ENCODE results near the gene TMEM17.

The TMEM17 gene

GRCh38 chr2:62539606-62540407 lies 33.8 kb upstream of the TMEM17 start:
- no peak for DNase-seq (ENCODE audit: low read depth in 1 of 2, low spot score in 1 of 2)
- Histone ChIP-seq H3K27me3 (ENCODE audit: insufficient read depth, poor library complexity, severe bottlenecking) (no peaks in the 10 kb centered on the region), H3K4me3 (replicated peaks; ENCODE audit: insufficient read depth, low read length) (no peak overlapping the region), H3K27ac (replicated peaks) (no peak overlapping the region)
- TF ChIP-seq, protein P1, sequence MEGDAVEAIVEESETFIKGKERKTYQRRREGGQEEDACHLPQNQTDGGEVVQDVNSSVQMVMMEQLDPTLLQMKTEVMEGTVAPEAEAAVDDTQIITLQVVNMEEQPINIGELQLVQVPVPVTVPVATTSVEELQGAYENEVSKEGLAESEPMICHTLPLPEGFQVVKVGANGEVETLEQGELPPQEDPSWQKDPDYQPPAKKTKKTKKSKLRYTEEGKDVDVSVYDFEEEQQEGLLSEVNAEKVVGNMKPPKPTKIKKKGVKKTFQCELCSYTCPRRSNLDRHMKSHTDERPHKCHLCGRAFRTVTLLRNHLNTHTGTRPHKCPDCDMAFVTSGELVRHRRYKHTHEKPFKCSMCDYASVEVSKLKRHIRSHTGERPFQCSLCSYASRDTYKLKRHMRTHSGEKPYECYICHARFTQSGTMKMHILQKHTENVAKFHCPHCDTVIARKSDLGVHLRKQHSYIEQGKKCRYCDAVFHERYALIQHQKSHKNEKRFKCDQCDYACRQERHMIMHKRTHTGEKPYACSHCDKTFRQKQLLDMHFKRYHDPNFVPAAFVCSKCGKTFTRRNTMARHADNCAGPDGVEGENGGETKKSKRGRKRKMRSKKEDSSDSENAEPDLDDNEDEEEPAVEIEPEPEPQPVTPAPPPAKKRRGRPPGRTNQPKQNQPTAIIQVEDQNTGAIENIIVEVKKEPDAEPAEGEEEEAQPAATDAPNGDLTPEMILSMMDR (IDR thresholded peaks at IDR 0.05; ENCODE audit: insufficient read depth, low read length), result no peak

- Histone ChIP-seq H3K27me3 (ENCODE audit: insufficient read depth, poor library complexity, severe bottlenecking) (no peaks in the 10 kb centered on the region), H3K4me3 (replicated peaks; ENCODE audit: insufficient read depth, low read length) (no peak overlapping the region), H3K27ac (replicated peaks) (no peak overlapping the region)
- no peak for DNase-seq (ENCODE audit: low read depth in 1 of 2, low spot score in 1 of 2)
- TF ChIP-seq SPI1 (IDR thresholded peaks at IDR 0.05; ENCODE audit: borderline replicate concordance, low read depth) (no peak), POLR2AphosphoS5 (IDR thresholded peaks at IDR 0.05; ENCODE audit: low read depth) (no peak), GABPA (IDR thresholded peaks at IDR 0.05; ENCODE audit: low read depth) (no peak)
- TF ChIP-seq, protein P1 (IDR thresholded peaks at IDR 0.05; ENCODE audit: insufficient read depth, low read length), result no peak
- TF ChIP-seq, protein P2, sequence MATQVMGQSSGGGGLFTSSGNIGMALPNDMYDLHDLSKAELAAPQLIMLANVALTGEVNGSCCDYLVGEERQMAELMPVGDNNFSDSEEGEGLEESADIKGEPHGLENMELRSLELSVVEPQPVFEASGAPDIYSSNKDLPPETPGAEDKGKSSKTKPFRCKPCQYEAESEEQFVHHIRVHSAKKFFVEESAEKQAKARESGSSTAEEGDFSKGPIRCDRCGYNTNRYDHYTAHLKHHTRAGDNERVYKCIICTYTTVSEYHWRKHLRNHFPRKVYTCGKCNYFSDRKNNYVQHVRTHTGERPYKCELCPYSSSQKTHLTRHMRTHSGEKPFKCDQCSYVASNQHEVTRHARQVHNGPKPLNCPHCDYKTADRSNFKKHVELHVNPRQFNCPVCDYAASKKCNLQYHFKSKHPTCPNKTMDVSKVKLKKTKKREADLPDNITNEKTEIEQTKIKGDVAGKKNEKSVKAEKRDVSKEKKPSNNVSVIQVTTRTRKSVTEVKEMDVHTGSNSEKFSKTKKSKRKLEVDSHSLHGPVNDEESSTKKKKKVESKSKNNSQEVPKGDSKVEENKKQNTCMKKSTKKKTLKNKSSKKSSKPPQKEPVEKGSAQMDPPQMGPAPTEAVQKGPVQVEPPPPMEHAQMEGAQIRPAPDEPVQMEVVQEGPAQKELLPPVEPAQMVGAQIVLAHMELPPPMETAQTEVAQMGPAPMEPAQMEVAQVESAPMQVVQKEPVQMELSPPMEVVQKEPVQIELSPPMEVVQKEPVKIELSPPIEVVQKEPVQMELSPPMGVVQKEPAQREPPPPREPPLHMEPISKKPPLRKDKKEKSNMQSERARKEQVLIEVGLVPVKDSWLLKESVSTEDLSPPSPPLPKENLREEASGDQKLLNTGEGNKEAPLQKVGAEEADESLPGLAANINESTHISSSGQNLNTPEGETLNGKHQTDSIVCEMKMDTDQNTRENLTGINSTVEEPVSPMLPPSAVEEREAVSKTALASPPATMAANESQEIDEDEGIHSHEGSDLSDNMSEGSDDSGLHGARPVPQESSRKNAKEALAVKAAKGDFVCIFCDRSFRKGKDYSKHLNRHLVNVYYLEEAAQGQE (IDR thresholded peaks at IDR 0.05; ENCODE audit: insufficient replicate concordance, low read depth), result no peak
Measured at GRCh38 chr2:62538756-62539155, 32.8 kb upstream of the TMEM17 start.

DNA sequence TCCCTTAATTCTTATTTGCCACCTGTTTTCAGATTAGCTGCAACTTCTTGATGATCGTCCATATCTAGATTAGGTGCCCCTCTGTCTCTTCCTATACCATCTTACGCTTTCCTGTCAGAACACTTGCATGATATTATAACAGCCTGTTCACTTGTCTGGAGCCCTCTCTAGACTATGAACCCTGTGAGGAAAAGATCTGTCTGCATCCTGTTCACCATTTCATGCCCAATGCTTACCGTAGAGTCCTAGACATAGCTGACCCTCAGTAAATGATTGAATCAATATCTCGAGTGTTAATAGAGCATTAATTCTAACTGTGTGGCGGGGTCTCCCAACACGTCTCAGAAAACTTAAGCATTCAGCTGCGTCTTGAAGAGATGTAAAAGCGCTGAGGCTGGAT lies 31.8 kb upstream of the TMEM17 start:
- TF ChIP-seq POLR2AphosphoS5 (IDR thresholded peaks at IDR 0.05; ENCODE audit: low read depth), result no peak
- TF ChIP-seq, protein P2 (IDR thresholded peaks at IDR 0.05; ENCODE audit: insufficient replicate concordance, low read depth), result no peak
- TF ChIP-seq, protein P1 (IDR thresholded peaks at IDR 0.05; ENCODE audit: insufficient read depth, low read length), result no peak
- no peak for TF ChIP-seq GABPA (IDR thresholded peaks at IDR 0.05; ENCODE audit: low read depth)
- no peak for TF ChIP-seq SPI1 (IDR thresholded peaks at IDR 0.05; ENCODE audit: borderline replicate concordance, low read depth)
- no peaks in the 10 kb centered on the region for H3K27me3 ChIP-seq (ENCODE audit: insufficient read depth, poor library complexity, severe bottlenecking)
- H3K27ac ChIP-seq (replicated peaks), result no peak overlapping the region
- no peak overlapping the region for H3K4me3 ChIP-seq (replicated peaks; ENCODE audit: insufficient read depth, low read length)
- DNase-seq (ENCODE audit: low read depth in 1 of 2, low spot score in 1 of 2), result no peak

Measured in HL-60 (cell line).